Activated CD4-positive, alpha-beta T cell treated with anti-CD3 and anti-CD28 coated beads, Interleukin-2, amount 10 ng/mL, durations not matched to agents 24 days and 14 days (primary cell): Measurements from ENCODE around the gene NTNG2. TPM values are rescaled to one million over a fixed set of nuclear protein-coding genes. Genes with fewer than 3 reads are reported as not detected.

Source experiments
- DNase-seq: peaks from one replicate; pipeline ENCODE4 v3.0.0; 2022
- H3K27ac Mint-ChIP-seq: one replicate; pipeline ENCODE4 v1.8.0; 2022; ENCODE audit warnings: mild to moderate bottlenecking, mixed read lengths
- H3K27me3 Mint-ChIP-seq: one replicate; pipeline ENCODE4 v1.8.0; 2022; ENCODE audit warnings: mixed read lengths
- H3K36me3 Mint-ChIP-seq: one replicate; pipeline ENCODE4 v1.8.0; 2022; ENCODE audit warnings: low read depth, mild to moderate bottlenecking, mixed read lengths
- H3K4me1 Mint-ChIP-seq: one replicate; pipeline ENCODE4 v1.8.0; 2021; ENCODE audit warnings: mixed read lengths
- H3K4me3 Mint-ChIP-seq: one replicate; pipeline ENCODE4 v1.8.0; 2022; ENCODE audit warnings: mild to moderate bottlenecking, moderate library complexity, mixed read lengths
- H3K9me3 Mint-ChIP-seq: one replicate; pipeline ENCODE4 v1.8.0; 2021; ENCODE audit warnings: mixed read lengths
- intact Hi-C: fragments of 100-400 bp; cut with micrococcal nuclease; formaldehyde crosslinking; loops from one replicate; pipeline ENCODE4 v1.15.1; 2023
- total RNA-seq: library from RNA; stranded (reverse); gene quantifications from 2 replicates; pipeline ENCODE4 v1.2.3, GENCODE V29; 2022

Gene NTNG2
- total RNA-seq, 1 donor from 2014 or later, result 1.7 TPM

DNA sequence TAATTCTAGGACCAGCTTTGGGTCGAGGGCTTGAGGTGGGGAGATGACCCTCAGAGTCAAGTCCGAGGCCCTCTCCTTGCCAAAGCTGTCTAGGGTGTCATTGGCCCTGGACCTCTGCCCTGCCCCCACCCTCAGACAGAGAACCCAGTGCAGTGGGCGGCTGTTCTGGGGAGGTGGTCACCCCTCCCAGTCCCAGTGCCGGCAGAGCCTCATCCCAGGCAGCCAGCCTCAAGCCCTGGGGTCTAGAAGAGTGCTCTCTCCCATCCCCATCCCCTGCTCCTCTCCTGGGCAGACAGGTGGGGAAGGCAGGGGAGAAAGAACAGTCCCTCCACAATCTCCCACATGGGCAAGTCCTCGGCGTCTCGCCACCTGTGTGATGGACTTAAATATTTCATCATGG, 7.0 kb downstream of the NTNG2 start:
- H3K4me3 Mint-ChIP-seq, result no peak overlapping the region
- intact Hi-C loops, result loop anchor here (1.0 kb wide), 1 partner anchor 67 kb away; no protein-coding TSS in a partner anchor
- peaks cover 26% of the 10 kb centered on the region for H3K27me3 Mint-ChIP-seq
- H3K9me3 Mint-ChIP-seq, result no peaks in the 10 kb centered on the region
- H3K4me1 Mint-ChIP-seq, result peaks cover 3% of the 10 kb centered on the region
- no peak for DNase-seq
- H3K36me3 Mint-ChIP-seq, result peaks cover 8% of the 10 kb centered on the region
- H3K27ac Mint-ChIP-seq, result no peak overlapping the region

DNA sequence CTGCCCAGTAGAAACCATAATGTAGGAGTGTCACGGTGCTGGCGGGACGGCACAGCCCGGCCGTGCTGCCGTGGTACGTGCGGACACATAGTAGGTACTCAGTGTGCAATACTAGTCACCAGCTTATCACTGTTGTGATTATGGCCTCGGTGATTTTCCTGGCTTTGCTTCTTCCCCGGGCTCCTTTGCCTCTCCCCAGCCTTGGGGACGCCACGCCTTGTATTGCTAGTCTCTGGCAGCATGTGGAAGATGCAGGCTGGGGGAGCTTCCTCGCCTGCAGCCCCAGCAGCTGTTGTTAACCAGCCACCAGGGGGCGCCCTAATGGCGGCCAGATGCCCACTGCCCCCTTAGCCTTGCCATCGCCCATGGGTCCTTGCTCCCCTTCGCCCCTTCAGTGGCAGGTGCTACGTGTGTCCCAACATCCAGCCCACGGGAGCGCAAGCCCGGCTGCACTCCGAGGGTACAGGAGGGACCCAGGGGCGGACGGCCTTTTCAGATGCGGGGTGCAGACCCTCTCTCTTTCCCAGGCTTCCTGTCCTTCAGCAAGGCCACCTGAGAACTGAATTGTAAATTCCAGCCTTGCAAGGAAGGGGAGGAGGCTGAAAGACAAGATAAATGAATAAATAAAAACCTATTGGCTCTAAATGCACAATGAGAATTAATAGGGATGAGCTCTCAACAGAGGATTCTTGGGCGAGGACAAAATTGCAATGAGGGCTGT, 8.0 kb downstream of the NTNG2 start:
- Mint-ChIP-seq H3K9me3 (no peaks in the 10 kb centered on the region), H3K4me3 (no peak overlapping the region), H3K27ac (no peak overlapping the region), H3K27me3 (peaks cover 18% of the 10 kb centered on the region), H3K36me3 (peaks cover 11% of the 10 kb centered on the region), H3K4me1 (peaks cover under 1% of the 10 kb centered on the region)
- intact Hi-C loops, result loop anchor here (1.0 kb wide), 1 partner anchor 66 kb away; no protein-coding TSS in a partner anchor
- DNase-seq, result peak; percentile 88

DNA sequence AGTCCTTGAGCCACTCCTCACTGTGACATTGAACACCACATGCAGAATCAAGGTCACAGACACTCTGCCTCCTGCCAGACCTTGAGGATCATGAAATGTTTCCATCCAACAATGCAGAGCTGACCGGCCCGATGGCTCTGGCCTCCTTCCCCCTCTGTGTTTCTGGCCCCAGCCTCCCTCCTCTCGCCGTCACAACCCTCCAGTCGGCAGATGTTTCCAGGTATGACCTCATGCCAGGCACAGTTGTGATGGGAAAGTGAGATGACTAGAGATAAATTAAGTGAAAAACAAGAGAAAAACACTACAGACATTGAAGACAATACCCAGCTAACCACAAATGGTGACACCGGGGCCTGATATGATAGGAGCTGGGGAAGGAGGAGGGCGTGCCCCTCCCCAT, 9.8 kb downstream of the NTNG2 start:
- H3K27me3 Mint-ChIP-seq, result peaks cover 3% of the 10 kb centered on the region
- intact Hi-C loops, result no loop called here
- DNase-seq, result no peak
- H3K27ac Mint-ChIP-seq, result no peak overlapping the region
- H3K9me3 Mint-ChIP-seq, result no peaks in the 10 kb centered on the region
- H3K36me3 Mint-ChIP-seq, result peaks cover 8% of the 10 kb centered on the region
- H3K4me3 Mint-ChIP-seq, result no peak overlapping the region
- H3K4me1 Mint-ChIP-seq, result no peaks in the 10 kb centered on the region

DNA sequence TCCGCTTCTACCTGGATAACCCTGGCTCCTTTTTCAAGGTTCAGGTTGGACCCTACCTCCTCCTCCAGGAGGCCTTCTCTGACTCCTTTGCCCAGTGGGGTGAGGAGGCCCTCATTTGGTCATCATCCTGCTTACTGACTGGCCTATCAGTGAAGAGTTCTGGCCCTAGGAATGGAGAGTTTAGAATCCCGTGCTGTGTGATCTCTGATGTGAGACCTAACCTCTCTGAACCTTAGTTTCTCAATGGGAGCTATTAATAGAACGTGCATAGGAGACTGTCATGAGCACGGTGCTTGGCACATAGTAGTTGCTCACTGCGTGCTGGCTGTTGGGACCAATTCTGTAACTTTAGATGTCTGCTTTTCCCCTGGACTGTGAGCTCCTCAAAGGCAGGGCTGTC, 10.3 kb downstream of the NTNG2 start:
- DNase-seq, result no peak
- Mint-ChIP-seq H3K9me3 (no peaks in the 10 kb centered on the region), H3K27me3 (no peaks in the 10 kb centered on the region), H3K4me3 (no peak overlapping the region), H3K4me1 (no peaks in the 10 kb centered on the region), H3K27ac (no peak overlapping the region), H3K36me3 (peaks cover 6% of the 10 kb centered on the region)
- intact Hi-C loops, result no loop called here

DNA sequence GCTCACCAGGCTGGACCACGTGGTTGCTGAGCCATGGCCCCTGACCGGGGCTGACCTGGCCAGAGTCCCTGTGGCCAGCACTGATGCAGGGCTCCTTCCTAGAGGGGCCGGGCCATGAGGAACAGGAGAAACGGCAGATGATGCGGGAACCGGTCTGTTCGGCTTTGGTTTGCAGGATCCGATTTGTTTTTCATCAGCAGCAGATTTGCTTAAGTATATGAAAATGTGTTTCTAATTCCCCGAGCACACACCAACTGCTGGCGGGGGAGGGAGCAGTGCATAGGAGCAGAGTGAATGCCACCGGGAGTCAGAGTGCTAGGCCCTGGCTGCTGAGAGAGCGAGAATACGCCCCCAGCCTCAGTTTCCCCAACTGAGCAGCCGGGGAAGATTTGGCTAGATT, 13.6 kb downstream of the NTNG2 start:
- H3K9me3 Mint-ChIP-seq, result no peaks in the 10 kb centered on the region
- H3K4me1 Mint-ChIP-seq, result no peaks in the 10 kb centered on the region
- H3K36me3 Mint-ChIP-seq, result peaks cover 6% of the 10 kb centered on the region
- no peak overlapping the region for H3K4me3 Mint-ChIP-seq
- intact Hi-C loops, result no loop called here
- H3K27me3 Mint-ChIP-seq, result no peaks in the 10 kb centered on the region
- H3K27ac Mint-ChIP-seq, result no peak overlapping the region
- no peak for DNase-seq

DNA sequence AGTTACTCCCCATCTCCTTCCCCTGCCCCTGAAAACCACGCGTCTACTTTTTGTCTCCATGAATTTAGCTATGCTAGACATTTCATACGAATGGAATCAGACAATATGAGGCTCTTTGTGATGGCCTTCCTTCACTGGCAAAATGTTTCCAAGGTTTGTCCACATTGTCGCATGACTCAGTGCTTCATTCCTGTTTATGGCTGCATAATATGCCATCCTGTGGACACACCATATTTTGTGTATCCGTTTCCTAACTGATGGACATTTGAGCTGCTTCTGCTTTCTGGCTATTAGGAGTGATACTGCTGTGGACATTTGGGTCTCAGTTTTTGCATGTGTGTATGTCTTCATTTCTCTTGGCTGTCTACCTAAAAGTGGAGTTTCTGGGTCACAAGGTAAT, 14.5 kb downstream of the NTNG2 start:
- Mint-ChIP-seq H3K27me3 (no peaks in the 10 kb centered on the region), H3K36me3 (peaks cover 6% of the 10 kb centered on the region), H3K4me1 (no peaks in the 10 kb centered on the region), H3K4me3 (no peak overlapping the region), H3K27ac (no peak overlapping the region), H3K9me3 (no peaks in the 10 kb centered on the region)
- no peak for DNase-seq
- intact Hi-C loops, result no loop called here

DNA sequence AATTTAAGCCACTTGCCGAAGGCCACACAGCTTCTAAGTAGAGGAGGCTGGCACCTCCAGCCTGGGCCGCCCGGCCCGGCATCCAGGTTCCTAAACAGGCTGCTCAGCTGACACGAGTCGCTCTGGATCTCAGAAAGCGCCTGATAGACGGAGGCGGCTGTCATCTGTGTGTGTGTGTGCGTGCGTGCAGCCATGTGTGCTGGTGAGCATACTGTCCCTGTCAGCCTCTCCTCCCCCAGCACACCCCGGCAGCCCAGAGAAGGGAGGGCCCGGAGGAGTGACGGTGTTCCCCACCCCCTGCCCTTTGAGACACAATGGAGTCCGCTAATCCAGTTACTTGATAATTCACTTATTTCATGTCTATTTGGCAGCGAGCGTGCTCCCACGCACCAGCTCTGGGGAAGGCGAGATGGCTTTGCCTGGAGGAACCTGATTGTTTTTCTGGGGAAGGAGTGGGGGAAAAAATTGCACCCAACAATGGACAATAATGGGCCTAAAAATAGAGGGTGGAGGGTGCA, 20.0 kb downstream of the NTNG2 start:
- Mint-ChIP-seq H3K27ac (no peak overlapping the region), H3K4me1 (peaks cover 2% of the 10 kb centered on the region), H3K9me3 (no peaks in the 10 kb centered on the region), H3K36me3 (no peaks in the 10 kb centered on the region), H3K27me3 (peaks cover 9% of the 10 kb centered on the region), H3K4me3 (no peak overlapping the region)
- intact Hi-C loops, result no loop called here
- DNase-seq, result no peak

DNA sequence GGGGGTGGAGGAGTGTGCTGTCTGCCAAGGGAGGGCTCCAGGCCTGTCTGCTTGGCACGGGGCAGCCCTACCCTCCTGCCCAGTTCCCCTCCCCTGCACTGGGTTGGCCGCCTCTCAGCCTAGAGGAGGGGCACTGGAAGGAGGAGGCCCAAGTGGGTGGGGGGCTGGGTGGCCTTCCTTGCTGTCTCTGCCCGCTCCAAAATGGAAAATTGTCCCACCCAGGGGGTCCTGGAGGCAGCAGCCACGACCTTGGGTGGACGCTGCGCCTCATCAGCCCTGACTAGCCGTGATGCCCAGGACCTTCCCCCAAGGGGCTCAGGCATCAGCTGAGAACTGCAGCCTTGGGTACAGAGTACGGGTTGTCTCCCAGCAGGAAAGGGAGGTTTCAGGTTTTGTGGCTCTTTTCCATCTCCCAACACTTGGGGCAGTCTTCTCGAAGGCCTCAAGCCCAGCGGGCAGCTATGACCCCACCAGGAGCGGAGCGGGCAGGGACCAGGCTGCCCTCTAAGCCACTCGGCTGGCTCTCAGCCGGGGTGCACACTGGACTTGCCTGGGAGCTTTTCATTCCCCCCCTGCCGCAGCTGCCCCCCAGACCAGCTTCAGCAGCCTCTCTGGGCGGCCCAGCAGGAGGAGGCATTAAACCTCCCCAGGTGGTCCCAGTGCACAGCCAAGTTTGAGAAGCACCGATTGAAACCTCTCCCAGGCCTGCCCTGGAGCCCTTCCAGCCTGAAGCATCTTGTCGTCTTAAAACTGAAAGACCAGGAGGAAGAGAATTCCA, 20.6 kb downstream of the NTNG2 start:
- H3K27me3 Mint-ChIP-seq, result peaks cover 9% of the 10 kb centered on the region
- intact Hi-C loops, result no loop called here
- H3K4me3 Mint-ChIP-seq, result no peak overlapping the region
- no peak for DNase-seq
- H3K27ac Mint-ChIP-seq, result no peak overlapping the region
- H3K4me1 Mint-ChIP-seq, result peaks cover 2% of the 10 kb centered on the region
- no peaks in the 10 kb centered on the region for H3K9me3 Mint-ChIP-seq
- H3K36me3 Mint-ChIP-seq, result no peaks in the 10 kb centered on the region

DNA sequence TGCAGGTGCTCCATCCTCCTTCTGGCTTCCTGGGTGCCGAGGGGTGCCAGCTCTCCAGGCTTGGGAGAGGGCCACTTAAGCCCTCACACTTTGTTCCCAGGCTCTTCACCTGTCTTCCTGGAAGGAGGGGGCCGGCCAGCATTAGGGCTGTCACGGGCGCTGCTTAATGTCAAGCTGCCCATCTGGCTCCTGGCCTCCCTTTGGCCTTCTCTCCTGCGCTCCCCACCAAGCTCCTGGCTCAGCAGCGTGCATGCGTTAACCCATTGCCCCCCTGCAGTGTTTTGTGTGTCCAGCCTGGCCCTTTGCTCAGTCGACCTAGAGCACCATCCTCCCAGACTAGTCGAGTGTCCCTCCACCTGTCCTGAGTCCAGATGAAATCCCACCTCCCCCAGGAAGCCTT, 21.3 kb downstream of the NTNG2 start:
- H3K36me3 Mint-ChIP-seq, result no peaks in the 10 kb centered on the region
- peaks cover 9% of the 10 kb centered on the region for H3K27me3 Mint-ChIP-seq
- H3K9me3 Mint-ChIP-seq, result no peaks in the 10 kb centered on the region
- peaks cover 2% of the 10 kb centered on the region for H3K4me1 Mint-ChIP-seq
- no peak overlapping the region for H3K27ac Mint-ChIP-seq
- no peak overlapping the region for H3K4me3 Mint-ChIP-seq
- DNase-seq, result no peak
- intact Hi-C loops, result no loop called here

DNA sequence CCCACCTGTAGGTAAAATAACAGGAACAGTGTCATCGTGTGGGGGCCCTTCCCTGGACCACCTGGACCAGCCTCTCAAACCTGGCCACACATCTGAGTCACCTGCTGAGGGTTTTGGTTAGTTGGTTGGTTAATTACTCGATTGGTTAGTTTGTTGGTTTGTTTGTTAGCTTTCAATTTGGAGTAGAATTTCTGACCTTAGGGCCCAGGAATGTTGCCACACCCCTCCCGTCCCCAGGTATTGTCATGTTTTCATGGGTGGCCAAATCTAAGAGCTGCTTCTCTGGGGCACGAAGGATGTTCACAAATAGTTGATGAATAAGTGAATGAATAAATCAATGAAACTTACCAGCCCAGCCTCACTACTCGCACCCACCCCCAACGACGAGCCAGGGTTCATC, 21.9 kb downstream of the NTNG2 start:
- intact Hi-C loops, result no loop called here
- Mint-ChIP-seq H3K9me3 (no peaks in the 10 kb centered on the region), H3K4me1 (peaks cover 2% of the 10 kb centered on the region), H3K27ac (no peak overlapping the region), H3K27me3 (peaks cover 9% of the 10 kb centered on the region), H3K36me3 (no peaks in the 10 kb centered on the region), H3K4me3 (no peak overlapping the region)
- DNase-seq, result no peak

DNA sequence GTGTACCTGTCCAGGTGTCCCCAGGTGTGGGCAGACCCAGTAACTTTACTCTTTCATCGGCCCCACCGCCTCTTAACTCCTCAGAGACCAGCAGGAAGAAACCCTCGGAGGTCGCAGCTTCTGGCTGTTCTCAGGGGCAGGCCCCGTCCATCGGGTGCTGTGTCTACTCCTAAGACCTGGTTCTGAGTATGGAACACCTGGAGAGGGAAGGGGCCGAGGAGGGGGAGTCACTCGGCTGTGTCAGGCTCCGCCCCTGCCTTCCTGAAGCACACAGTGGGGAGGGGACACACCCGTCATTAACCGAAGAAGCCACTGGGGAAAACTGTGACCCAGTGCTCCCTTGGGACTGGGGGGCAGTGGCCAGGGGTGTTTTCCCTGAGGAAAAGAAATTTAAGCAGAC, 22.3 kb downstream of the NTNG2 start:
- DNase-seq, result no peak
- intact Hi-C loops, result no loop called here
- H3K4me1 Mint-ChIP-seq, result peaks cover 2% of the 10 kb centered on the region
- H3K9me3 Mint-ChIP-seq, result no peaks in the 10 kb centered on the region
- no peak overlapping the region for H3K27ac Mint-ChIP-seq
- peaks cover 9% of the 10 kb centered on the region for H3K27me3 Mint-ChIP-seq
- H3K36me3 Mint-ChIP-seq, result no peaks in the 10 kb centered on the region
- no peak overlapping the region for H3K4me3 Mint-ChIP-seq

DNA sequence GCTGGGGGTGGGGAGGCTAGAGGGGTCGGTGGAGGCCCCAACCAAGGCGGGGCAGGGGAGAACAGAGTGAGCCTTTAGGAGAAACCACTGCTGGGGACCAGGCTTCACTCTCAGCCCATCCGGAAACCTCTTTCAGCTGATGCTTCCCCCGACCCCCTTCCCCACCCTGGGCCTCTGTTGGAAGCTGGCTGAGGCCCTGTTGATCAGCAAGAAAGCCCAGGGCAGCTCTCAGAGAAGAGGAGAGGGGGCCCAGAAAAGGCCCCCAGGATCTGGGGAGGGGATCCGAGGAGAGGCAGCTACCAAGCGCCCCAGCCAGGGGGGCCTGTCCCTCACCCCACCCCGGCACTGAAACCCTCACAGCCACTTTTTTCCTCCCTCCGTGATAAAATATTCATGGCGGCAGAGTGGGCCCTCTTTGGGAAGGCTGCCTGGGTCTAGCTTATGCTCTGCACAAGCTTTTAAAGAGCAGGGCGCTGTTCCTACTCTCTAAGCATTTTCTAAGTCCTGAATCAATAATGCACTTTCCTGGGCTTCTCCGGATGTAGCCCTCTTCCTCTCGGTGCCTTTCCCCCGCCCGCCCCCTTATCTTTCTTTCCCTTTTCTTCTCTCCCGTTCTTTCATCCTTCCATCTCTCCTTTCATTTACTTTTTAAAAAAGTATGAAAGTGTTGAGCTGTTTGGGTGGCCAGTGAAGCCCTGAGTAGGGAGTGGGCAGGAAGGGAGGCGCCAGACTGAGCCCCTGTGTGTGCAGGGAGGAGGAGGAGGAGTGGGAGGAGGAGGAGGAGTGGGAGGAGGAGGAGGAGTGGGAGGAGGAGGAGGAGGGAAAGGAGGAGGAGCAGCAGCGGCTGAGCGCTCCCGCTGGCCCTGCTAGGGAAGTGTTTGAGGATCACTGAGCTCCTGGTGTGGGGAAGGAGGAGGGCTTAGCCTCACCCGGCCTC, 23.5 kb downstream of the NTNG2 start:
- no peak overlapping the region for H3K27ac Mint-ChIP-seq
- peaks cover 2% of the 10 kb centered on the region for H3K4me1 Mint-ChIP-seq
- intact Hi-C loops, result no loop called here
- no peaks in the 10 kb centered on the region for H3K36me3 Mint-ChIP-seq
- peaks cover 9% of the 10 kb centered on the region for H3K27me3 Mint-ChIP-seq
- H3K4me3 Mint-ChIP-seq, result no peak overlapping the region
- no peaks in the 10 kb centered on the region for H3K9me3 Mint-ChIP-seq
- no peak for DNase-seq

DNA sequence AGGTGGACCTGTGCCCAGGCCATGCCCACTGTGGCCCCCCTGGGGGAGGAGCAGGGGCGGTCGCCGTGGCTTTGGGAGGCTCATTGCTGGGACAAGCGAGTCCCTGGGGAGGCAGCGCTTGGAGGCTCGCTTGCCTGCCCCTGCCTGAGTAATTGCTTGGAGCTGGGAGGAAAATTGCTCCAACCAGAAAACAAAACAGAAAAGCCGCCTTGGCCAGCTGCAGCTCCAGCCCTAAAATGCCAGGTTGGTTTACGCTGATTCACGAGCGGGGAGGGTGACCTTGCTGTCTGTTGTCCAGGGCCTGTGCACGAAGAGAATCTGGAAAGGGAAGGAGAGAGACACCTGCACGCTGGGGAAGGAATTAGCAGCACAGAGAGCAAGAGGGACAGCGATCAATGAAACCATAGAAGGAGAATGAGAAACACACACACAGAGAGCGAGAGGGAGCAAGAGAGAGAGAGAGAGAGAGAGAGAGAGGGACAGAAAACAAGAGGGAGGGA, 25.3 kb downstream of the NTNG2 start:
- no peak overlapping the region for H3K4me3 Mint-ChIP-seq
- peaks cover 9% of the 10 kb centered on the region for H3K27me3 Mint-ChIP-seq
- intact Hi-C loops, result no loop called here
- no peak overlapping the region for H3K27ac Mint-ChIP-seq
- no peaks in the 10 kb centered on the region for H3K9me3 Mint-ChIP-seq
- H3K4me1 Mint-ChIP-seq, result peaks cover 2% of the 10 kb centered on the region
- DNase-seq, result no peak
- no peaks in the 10 kb centered on the region for H3K36me3 Mint-ChIP-seq
